DMS79 treated with DMSO at 0.1 percent for 48 hours (cell line): Measurements from ENCODE around the gene ITSN2.
"Not testable (repeated sequence)": the region's sequence is repeated elsewhere in the genome, so short reads cannot be mapped to it uniquely, and the experiment has no call there.

ENCODE experiments used
- DNase-seq: peaks from one replicate; lab custom pipeline; 2025; lab: John Stamatoyannopoulos, UW

Gene ITSN2

GRCh38 chr2:24363301-24363700, 3.0 kb upstream of the ITSN2 start:
- no peak for DNase-seq

- no peak for DNase-seq
Observed at GRCh38 chr2:24362253-24362652, 1.9 kb upstream of the ITSN2 start.

- DNase-seq, result no peak
Observed at GRCh38 chr2:24360963-24361330, 611 bp upstream of the ITSN2 start.

- DNase-seq, result peak; percentile 41
Observed at GRCh38 chr2:24359129-24360049, 947 bp downstream of the ITSN2 start.

- not testable (repeated sequence) for DNase-seq
Observed at GRCh38 chr2:24357767-24358166, 2.6 kb downstream of the ITSN2 start.

GRCh38 chr2:24357115-24357514, 3.2 kb downstream of the ITSN2 start:
- DNase-seq, result not testable (repeated sequence)

- DNase-seq, result no peak
Observed at GRCh38 chr2:24354957-24355356, 5.4 kb downstream of the ITSN2 start.

- DNase-seq, result no peak
Observed at GRCh38 chr2:24354395-24354794, 5.9 kb downstream of the ITSN2 start.

- no peak for DNase-seq
Observed at GRCh38 chr2:24353973-24354372, 6.4 kb downstream of the ITSN2 start.

- DNase-seq, result no peak
Observed at GRCh38 chr2:24353364-24353763, 7.0 kb downstream of the ITSN2 start.

GRCh38 chr2:24352664-24353063, 7.7 kb downstream of the ITSN2 start:
- DNase-seq, result no peak

- no peak for DNase-seq
Observed at GRCh38 chr2:24351981-24352380, 8.4 kb downstream of the ITSN2 start.

- no peak for DNase-seq
Observed at GRCh38 chr2:24351627-24351938, 8.8 kb downstream of the ITSN2 start.

- no peak for DNase-seq
Observed at GRCh38 chr2:24350826-24351626, 9.3 kb downstream of the ITSN2 start.

GRCh38 chr2:24349097-24349496, 11.2 kb downstream of the ITSN2 start:
- no peak for DNase-seq

GRCh38 chr2:24345937-24346336, 14.4 kb downstream of the ITSN2 start:
- no peak for DNase-seq

GRCh38 chr2:24343225-24343882, 17.0 kb downstream of the ITSN2 start:
- no peak for DNase-seq

GRCh38 chr2:24342110-24342910, 18.0 kb downstream of the ITSN2 start:
- no peak for DNase-seq

GRCh38 chr2:24339856-24340262, 20.5 kb downstream of the ITSN2 start:
- DNase-seq, result no peak

GRCh38 chr2:24339098-24339497, 21.2 kb downstream of the ITSN2 start:
- DNase-seq, result peak; percentile 55

GRCh38 chr2:24337890-24338289, 22.4 kb downstream of the ITSN2 start:
- no peak for DNase-seq

GRCh38 chr2:24336811-24337210, 23.5 kb downstream of the ITSN2 start:
- DNase-seq, result no peak
